Activated CD4-positive, alpha-beta T cell treated with anti-CD3 and anti-CD28 coated beads, Interleukin-2, amount 50 U/mL, for 16 hours (primary cell): ENCODE data around the gene AHSG.
"Not testable (repeated sequence)": the region's sequence is repeated elsewhere in the genome, so short reads cannot be mapped to it uniquely, and the experiment has no call there.

Experiments
- DNase-seq: peaks from one replicate; pipeline ENCODE4 v3.0.0-alpha.2; 2020

Gene AHSG

DNA sequence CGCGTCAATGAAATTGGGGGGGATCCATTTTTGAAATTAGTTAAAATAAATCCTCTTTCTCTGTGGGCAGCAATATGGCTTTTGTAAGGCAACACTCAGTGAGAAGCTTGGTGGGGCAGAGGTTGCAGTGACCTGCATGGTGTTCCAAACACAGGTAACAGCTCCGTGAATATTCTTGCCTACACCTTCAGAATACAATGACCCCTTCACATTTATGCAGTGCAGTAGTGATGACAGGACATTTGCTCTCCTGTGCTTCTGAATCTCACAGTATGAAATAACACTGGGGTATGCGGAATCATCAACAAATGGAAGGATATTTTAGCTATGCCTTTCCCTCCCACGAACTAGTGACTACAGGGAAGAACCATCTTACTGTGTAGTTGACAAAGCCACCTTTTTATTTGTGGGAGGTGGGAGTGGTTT lies 6.9 kb downstream of the AHSG start:
- no peak for DNase-seq

DNA sequence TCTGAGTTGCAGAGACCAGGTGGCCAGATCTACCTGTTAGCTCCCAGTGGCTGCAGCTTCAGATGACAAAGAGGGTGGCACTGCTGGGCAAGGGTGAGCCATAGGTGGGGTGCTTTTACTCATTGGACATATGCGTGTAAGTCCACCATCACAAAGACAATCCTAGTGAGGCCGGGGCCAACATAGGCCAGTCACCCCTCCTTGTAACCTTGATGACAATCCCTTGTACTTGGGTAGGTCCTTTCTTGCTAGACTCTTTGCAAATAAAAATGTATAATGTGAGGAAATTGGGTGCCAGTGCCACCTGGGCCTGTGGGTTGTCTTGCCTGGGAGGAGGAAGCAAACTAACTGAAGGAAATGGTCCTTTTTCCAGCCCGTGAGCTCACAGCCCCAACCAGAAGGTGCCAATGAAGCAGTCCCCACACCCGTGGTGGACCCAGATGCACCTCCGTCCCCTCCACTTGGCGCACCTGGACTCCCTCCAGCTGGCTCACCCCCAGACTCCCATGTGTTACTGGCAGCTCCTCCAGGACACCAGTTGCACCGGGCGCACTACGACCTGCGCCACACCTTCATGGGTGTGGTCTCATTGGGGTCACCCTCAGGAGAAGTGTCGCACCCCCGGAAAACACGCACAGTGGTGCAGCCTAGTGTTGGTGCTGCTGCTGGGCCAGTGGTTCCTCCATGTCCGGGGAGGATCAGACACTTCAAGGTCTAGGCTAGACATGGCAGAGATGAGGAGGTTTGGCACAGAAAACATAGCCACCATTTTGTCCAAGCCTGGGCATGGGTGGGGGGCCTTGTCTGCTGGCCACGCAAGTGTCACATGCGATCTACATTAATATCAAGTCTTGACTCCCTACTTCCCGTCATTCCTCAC lies 7.6 kb downstream of the AHSG start:
- DNase-seq = no peak

DNA sequence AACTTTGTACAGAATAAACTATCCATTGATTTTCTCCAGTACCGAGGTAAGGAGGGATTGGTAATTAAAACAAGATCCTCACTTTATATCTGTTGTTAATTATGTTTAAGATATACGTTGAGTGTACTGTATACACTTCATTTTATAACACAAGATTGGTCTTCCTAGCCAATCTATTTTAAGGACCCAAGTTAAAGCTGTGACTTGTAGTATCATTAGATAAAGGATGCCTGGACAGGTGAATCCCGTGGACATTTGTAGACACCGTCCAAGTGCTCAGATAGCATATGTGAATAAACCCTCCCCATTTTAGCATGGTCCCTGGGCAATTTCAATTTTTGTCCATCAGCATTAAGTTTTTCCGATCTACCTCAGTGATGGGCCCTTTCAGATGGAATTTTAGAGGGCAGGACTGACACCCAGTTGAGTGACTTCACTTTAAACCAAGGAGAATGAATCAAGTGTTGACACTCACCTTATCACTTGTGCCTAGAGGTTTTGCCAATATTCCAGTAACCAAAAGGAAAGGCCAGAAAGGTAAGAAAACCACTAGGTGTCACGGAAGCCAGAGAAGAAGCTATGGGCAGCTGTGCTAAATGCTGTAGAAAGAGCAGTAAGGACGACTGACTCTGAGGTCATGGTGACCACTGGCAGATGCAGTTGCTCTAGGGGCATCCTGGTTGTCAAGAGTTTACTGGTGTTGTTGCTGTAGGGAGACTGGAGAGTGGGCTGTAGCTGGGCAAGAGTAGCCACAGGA lies 9.2 kb downstream of the AHSG start:
- DNase-seq = no peak

DNA sequence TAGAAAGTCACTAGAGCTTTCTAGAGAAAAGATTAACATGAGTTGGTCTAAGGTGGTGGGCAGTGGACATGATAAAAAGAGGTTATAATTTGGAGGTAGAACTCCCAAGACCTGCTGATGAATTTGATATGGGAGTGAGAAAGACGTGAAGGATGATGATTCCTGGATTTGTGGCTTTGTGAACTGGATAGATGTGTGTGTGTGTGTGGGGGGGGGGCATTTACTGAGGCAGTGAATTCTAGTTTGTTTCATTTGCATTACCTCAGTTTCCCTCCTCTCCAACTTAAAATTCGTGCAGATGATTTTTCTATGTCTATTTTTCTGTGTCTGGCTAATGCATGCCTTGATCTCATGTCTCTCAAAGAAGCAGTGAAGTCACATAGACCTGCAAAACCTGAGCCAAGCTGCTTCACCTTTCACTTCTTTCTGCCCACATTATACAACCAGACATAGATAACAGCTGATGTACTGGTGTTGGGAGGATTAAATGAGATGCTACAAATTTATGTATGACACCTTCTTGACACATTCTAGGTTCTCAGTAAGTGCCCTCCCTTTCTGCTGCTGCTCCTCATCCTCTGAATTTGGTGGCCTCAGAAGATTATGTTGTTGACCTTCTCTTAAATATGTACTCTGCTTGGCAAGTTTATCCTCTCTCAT lies 9.9 kb downstream of the AHSG start:
- DNase-seq = no peak

DNA sequence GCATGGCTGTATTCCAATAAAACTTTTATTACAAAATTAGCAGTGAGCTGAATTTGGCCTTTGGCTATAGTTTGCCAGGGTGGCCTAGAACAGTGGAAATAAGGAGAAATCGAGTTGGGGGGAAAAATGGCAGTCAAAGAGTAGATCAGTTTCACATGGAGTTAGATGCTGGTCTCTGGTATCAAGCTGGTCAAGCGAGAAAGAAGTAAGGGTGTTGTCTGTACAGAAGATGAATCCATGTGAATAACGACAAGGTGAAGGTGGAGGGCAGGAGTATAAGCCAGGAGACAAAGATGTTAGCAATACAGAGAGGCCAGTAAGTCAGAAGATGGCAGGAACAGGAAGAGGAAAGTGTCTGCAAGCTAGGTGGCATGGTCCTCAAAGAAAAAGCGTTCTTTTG lies 11.7 kb downstream of the AHSG start:
- no peak for DNase-seq

DNA sequence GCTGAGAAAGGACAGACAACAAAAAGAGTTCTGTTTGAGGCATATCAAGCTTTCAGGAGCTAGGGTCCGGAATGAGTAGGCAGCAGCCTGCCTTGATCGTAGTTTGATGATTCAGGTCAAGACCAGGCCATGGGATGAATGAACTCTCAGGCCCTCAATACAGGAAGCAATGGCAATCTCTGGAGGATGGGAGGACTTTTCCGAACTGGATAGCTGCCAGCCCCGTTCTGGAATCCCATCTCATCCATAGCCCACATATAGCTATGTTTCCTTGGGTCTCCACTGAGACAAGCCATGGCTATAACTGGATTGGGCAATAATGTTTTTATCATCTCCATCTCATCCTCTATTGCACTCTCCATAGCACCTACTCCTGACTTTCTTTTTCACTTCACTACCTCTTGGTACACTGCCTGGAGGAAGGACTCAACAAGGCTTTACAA lies 12.8 kb downstream of the AHSG start:
- no peak for DNase-seq

DNA sequence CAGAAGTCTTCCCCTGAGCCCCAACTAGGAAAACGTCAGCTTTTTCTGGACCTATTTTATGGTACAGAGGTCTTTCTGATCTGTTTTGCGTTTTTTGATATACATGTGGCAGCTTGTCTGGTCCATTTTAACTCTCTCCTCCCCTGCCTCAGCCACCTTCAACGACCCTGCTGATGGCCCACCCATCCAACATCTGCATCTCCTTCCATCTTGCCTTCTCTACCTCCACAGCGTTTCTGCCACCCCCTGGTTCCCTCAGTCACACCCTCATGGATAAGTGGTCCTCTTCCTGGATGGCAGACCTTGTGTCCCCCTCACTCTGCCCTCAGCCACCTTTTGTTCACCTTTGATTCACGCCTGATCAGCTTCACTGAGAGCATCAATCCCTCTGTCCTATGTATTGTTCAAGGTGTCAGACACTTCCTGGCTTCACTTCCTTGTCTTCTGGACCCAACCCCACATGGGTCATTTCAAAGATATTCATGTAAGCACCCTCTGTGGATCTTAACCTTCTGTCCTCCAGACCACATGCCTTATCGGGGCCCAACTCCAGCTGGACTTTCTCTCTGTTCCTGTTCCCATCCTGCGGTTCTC lies 13.5 kb downstream of the AHSG start:
- no peak for DNase-seq

DNA sequence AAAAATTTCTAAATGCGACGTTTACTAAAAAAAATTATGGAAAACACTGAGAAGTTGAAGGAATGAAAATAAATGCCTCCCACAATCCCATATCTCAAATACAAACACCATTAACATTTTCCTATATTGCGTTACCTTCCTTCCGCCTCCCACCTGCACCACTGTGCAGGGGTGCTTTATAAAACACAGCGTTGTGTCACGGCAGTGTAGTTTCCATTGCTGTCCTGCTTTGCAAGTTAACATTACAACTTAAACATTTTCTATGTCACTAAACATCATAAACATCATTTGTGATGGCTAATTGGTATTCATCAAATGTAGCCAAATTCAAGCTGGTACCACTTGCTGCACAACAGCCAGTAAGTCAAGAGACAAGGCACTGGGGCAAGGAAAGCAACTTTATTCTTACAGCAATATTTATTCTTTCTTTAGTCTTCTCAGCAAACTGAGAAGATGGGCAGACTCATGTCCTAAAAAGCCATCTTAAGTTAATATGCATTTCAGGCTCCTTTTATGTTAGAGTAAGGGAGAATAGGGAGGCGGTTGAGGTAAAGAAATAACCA lies 15.1 kb downstream of the AHSG start:
- DNase-seq = no peak

DNA sequence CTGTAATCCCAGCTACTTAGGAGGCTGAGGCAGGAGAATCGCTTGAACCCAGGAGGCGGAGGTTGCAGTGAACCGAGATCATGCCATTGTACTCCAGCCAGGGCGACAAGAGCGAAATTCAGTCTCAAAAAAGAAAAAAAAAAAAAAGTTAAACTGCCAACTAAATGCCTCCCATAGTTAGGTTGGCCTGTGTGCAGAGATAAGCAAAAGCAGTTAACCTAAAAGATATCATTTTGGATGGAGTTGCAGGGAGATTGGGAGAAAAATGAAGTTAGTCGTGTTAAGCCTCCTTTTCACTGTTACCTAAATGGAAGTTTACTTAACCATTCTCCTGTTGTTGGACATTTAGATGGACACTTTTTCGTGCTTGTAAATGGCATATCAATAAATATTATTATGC lies 15.9 kb downstream of the AHSG start:
- DNase-seq = no peak

DNA sequence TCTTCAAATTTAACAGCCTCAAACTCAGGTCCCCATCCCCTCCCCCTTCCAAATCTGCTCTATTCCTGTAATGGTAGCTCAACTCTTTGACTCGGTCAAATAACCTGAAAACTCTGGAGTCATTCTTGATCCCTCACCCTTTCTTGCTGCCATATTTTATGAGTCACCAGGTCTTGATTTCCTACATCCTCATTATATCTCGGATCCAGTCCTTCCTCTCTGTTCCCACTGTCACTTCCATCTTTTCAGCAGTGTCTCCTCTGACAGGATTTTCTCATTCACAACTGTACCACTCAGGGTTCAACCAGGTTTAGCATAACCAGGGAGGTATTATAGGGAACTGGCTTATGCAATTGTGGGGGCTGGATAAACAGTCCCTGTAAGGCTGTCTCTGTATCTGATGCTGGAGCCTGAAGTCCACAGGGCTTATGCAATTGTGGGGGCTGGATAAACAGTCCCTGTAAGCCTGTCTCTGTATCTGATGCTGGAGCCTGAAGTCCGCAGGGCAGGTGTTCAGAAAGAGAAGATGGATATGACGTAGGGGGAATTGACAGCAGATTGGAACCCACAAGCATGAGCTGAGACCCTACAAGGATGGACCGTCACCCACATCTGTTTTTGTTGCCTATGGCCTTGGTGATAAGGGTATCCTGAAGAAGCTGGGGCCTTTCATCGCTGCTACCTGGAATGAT lies 18.2 kb downstream of the AHSG start:
- no peak for DNase-seq

DNA sequence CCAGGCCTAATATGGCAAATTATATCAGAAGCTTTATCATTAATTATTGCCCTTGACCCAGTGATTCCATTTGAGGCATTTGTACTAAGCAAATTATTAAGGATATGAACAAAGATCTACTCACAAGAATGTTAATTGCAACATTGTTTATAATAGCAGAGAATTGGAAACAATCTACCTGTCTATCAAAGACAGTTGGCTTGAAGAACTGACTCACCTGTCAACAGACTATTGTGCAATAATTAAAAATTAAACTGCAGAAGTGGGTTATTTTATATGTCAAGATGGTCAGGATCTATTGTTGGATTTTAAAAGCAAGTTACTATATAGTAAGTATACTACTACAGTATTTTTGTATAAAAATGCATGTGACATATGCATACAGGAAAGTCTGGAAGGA lies 20.6 kb downstream of the AHSG start:
- DNase-seq = no peak

DNA sequence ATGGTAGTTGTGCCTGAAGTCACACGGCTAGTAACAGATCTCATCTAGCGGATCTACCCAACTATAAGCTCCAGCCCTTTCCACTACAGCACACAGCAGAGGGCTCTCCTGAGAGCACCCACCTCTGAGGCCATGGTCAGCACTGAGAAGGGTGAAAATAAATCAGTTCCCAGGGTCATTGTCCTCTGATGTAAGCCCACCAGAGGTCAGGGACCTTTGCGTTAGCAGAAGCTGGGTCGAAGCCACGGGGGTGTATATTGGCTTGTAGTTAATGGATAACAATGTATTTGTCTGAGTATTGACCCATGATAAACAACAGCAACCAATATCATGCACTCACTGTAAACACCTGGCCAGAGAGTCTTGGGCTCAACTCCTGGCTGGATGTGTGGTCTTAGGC lies 21.3 kb downstream of the AHSG start:
- DNase-seq = not testable (repeated sequence)

DNA sequence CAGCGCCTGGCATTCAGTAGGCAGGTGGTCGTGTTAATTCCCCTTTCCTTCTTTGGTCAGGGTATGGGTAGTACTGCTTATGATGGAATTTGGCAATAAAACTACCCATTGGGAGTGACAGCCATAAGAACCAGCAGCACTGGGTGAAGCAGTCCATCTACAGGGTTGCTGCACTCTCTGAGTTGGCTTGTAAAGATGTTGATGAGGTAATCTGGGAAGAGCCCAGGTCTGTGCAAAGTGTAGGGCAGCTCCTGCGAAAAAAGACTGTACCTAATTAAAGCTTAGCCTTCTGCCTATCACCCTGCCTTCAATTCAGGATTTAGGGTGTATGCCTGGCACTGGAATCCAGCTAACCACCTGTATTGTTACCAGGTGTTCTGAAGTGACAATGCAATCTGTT lies 22.7 kb downstream of the AHSG start:
- no peak for DNase-seq

DNA sequence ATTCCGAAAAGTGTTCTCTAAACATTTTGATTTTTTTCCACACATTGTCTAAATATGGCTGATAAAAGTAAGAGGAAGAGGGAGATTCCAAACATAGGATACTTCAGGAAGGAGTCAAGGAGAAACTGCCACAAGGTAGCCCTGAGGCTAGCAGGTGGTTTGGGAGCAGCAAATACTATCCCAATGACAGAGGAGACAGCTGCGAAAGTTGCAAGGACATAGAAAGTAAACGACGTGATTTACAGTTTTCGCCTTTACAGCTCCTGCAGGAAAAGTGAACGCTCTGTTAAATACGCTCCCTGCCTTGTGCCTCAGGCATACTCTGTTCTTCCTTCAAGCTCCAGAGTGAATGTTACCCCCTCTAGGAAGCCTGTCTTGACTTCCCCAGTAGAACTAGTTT lies 23.7 kb downstream of the AHSG start:
- DNase-seq = no peak

DNA sequence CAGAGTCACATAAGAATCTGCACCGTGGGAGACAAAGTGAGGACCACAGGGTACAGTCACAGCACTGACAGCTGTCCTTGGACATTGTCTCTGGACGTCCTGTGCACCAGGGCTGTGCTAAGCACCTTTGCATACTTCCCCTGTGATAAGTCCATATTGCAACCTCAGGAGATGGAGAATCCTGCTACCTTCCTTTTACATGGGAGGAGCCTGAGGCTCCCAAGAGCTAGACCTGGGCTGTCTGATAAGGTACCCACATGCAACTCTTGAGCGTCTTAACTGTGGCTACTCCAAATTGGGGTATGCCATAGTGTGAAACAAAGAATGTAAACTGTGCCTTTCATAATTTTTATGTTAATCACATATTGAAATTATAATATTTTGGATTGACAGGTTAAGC lies 24.8 kb downstream of the AHSG start:
- no peak for DNase-seq

DNA sequence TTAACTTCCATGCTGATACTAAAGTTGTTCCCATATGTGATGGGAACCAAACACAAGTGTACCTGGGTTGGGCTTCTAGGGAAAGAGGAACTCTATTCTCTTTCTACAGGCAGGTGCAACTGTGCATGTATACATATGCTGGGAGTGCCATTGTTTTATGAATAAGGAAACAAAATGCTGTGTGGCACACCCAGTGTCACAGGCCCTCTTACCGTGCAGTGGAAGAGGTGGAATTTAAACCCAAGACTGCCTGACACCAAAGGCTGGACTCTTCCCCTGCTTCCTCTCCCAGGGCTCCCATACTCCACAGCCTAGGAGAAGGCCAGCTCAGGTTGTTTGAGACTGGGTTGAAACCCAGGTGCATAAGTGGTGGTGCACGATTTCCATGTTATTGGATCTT lies 25.4 kb downstream of the AHSG start:
- no peak for DNase-seq

DNA sequence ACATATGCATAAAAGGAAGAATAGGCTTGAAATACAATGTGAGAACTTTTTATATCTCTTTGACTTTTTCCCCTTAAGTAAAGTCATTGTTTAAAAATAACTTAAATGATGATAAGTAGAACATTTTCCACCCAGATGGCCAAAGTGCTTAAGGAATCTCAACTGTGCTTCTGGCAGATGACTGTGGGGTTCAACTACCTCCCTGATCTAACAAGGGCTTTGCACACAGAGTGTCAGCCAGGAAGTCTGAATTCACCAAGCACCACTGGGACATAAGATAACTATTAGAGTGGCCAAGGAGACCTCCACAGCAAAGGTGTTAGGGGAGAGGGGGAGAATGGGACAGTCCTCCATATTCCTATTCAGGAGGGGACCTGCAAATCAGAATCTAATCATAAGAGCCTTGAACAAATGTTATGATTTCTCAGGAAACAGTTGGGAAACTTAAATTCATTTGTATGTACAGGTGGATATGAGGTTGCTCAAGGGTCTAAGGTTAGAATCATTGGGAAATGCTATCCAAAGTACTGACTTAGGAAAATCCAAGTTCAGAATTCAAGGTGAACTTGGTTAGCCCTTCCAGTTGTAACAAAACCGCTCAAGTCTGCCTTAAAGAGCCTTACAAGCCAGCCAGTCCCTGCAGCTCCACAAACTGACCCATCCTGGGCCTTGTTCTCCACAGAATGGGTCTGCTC lies 27.1 kb downstream of the AHSG start, which contains the start of gene FETUB:
FETUB (plus strand) TSS at position 622 of the 695 bp plus-strand sequence; CDS start at position 684, 62 bp downstream.
- no peak for DNase-seq

DNA sequence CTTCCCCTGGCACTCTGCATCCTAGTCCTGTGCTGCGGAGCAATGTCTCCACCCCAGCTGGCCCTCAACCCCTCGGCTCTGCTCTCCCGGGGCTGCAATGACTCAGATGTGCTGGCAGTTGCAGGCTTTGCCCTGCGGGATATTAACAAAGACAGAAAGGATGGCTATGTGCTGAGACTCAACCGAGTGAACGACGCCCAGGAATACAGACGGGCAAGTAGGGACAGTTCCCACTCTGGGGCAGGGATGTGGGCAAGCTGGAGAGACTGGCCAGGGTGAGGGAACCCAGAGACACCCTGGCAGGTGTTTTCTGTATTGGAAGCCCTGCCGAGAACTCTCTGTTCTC lies 27.6 kb downstream of the AHSG start:
- DNase-seq = no peak

DNA sequence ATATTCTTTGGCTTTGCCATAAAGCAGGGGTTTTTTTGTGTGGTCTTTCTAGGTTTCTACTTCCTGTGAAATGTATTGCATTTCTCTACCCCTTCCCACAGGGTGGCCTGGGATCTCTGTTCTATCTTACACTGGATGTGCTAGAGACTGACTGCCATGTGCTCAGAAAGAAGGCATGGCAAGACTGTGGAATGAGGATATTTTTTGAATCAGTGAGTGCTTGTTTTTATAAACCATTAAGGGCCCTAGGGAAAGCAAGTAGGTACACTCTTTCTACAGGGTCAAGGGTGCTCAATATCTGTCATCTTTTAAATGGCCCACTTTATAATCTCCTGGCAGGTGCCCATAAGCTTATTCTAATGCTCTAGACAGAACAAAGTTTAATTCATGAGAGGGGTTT lies 28.1 kb downstream of the AHSG start:
- no peak for DNase-seq

DNA sequence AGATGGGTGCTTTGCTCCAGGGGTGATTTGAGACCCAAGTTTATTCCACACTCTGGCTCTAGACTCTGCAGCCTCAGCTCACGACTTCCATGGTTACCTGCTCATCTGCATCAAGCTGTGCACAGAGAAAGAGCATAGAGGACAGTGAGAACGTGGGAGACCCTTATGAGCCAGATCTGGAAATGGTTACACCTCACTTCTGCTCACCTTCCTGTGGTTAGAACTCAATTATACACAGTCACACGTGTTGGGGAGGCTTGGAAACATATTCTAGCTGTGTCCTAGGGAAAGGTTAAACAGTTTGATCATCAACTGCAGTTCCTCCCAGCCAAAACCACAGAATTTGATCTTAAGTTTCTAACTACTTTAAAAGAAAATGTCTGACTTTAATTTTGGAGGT lies 29.2 kb downstream of the AHSG start:
- DNase-seq = no peak

DNA sequence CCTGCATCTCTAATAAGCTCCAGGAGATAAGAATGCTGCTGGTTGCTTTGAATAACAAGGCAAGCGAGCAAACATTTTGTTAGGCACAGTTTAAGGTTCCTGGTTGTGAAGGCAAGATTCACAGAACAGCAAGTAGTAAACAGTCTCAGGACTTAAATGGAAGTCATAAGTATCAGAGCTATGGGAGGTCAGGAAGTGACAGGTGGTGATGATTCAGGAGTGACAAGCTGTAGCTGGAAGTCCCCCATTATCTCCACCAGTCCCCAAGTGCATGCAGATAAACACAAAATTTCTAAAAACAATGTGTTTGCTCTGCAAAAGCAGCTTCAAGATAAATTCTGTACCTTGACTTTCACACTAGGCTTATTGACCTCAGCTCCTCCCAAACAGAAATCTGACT lies 30.6 kb downstream of the AHSG start:
- peak; percentile 33 for DNase-seq

DNA sequence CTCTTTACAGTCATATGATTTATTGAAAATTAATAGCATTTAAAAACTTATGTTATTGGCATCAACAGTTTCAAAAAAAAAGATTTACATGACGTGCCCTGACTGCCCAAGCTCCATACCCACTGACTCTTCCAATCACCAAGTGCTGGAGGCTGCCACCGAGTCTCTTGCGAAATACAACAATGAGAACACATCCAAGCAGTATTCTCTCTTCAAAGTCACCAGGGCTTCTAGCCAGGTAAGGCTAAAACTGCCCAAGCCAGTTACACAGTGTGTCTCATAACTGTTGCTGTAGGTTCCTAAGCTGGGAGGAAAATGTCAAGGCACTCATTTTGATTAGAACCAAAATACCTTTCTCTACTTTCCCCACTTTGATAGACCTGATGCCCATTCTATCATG lies 31.8 kb downstream of the AHSG start:
- no peak for DNase-seq
